K562 (cell line): Measurements from ENCODE around the gene RSPH9. TPM values are rescaled to one million over a fixed set of nuclear protein-coding genes. Genes with fewer than 3 reads are reported as not detected.
A peak's percentile ranks its signal among the peaks of the same experiment; 100 is the strongest.

ENCODE experiments used
- CREB3L1 ChIP-seq: fragments of 450-650 bp; IDR thresholded peaks from 2 replicates; pipeline ENCODE4 v1.6.1; 2014; ENCODE audit warnings: low read depth, mild to moderate bottlenecking, moderate library complexity, borderline replicate concordance
- RREB1 ChIP-seq: fragments of 250-450 bp; sonication (Bioruptor Pico); IDR thresholded peaks from 2 replicates; pipeline ENCODE4 v1.4.0; 2020
- SIRT6 ChIP-seq: IDR thresholded peaks from one replicate; pipeline ENCODE4 v1.6.1; 2012; ENCODE audit warnings: low read depth, mild to moderate bottlenecking, control low read depth, inconsistent platforms, low read length, moderate library complexity
- SMAD2 ChIP-seq: fragments of 150-350 bp; IDR thresholded peaks from 2 replicates; pipeline ENCODE4 v1.6.1; 2014; ENCODE audit warnings: low read depth, mild to moderate bottlenecking, low read length
- TCF7L2 ChIP-seq: fragments of 150-350 bp; IDR thresholded peaks from 2 replicates; pipeline ENCODE4 v1.6.1; 2016; ENCODE audit warnings: low read depth, mild to moderate bottlenecking, low read length, moderate library complexity
- ZNF407 ChIP-seq: fragments of 450-650 bp; IDR thresholded peaks from 2 replicates; pipeline ENCODE4 v1.6.1; 2016; ENCODE audit warnings: low read depth
- polyA plus RNA-seq, 8 experiments: library from polyadenylated mRNA; depleted of rRNA in 4 of 8; stranded (reverse) in 5 of 8; unstranded in 3 of 8; fragments of >200 nt; fragmentation: Nextera tagmentation in 2 of 8; fragmentation: Illumina TruSeq in 1 of 8; extraction: Ambion mirVana in 2 of 8; extraction: Trizol in 1 of 8; gene quantifications; 2 replicates each; pipeline versions ENCODE4 v1.2.1 to v1.2.3, GENCODE V29; 2011 to 2014; ENCODE audit warnings: inconsistent platforms in 1 of 8, missing spikeins in 1 of 8
- total RNA-seq, 7 experiments: library from RNA; depleted of rRNA in 6 of 7; stranded (reverse); fragments of >200 nt in 6 of 7; fragmentation: Illumina TruSeq in 2 of 7; extraction: Trizol in 2 of 7; gene quantifications; 2 replicates each; pipeline versions ENCODE4 v1.2.1 to v1.2.3, GENCODE V29; 2011 to 2021; ENCODE audit warnings: low replicate concordance in 1 of 7

Gene RSPH9
- total and polyA plus RNA-seq, 9 of the 15 experiments (the other 6 are each of a cell fraction or from before 2014, with no cell fraction given): 0.05 to 0.60 (median 0.39) TPM; not detected in 6

GRCh38 chr6:43702534-43703440 is 58.0 kb downstream of the RSPH9 start (continued):
- TF ChIP-seq ZNF407: no peak
- no peak for TF ChIP-seq SIRT6
- no peak for TF ChIP-seq RREB1 (CRISPR knock-in tag)
- TF ChIP-seq TCF7L2: no peak
- TF ChIP-seq SMAD2: no peak
- TF ChIP-seq CREB3L1: peak; percentile 23; the same call in 1 of the 2 replicates
